Hepatocyte (in vitro differentiated cells): Measurements from ENCODE around the gene GNG11. TPM values are rescaled to one million over a fixed set of nuclear protein-coding genes. Genes with fewer than 3 reads are reported as not detected.

Experiments
- DNase-seq: peaks from one replicate; pipeline ENCODE4 v3.0.0-alpha.2; 2016; ENCODE audit warnings: low spot score
- H2AFZ ChIP-seq: fragments of 200-600 bp; sonication (generic); 2 replicates; pipeline ENCODE4 v1.6.0; 2016; ENCODE audit warnings: antibody characterized with exemption, mild to moderate bottlenecking
- H3K27ac ChIP-seq: fragments of 200-600 bp; sonication (generic); 2 replicates; pipeline ENCODE4 v1.5.1; 2016; ENCODE audit warnings: mild to moderate bottlenecking
- H3K27me3 ChIP-seq: fragments of 200-600 bp; sonication (generic); 2 replicates; pipeline ENCODE4 v1.6.1; 2016
- H3K36me3 ChIP-seq: fragments of 200-600 bp; sonication (generic); replicated peaks from 2 replicates; pipeline ENCODE4 v1.5.1; 2016; ENCODE audit warnings: low read depth; ENCODE audit not compliant: insufficient read depth
- H3K4me1 ChIP-seq: fragments of 200-600 bp; sonication (generic); 2 replicates; pipeline ENCODE4 v1.5.1; 2016; ENCODE audit warnings: mild to moderate bottlenecking, moderate library complexity; ENCODE audit not compliant: insufficient read depth
- H3K4me2 ChIP-seq: fragments of 200-600 bp; sonication (generic); 2 replicates; pipeline ENCODE4 v1.6.0; 2016
- H3K4me3 ChIP-seq: fragments of 200-600 bp; sonication (generic); 2 replicates; pipeline ENCODE4 v1.5.1; 2016; ENCODE audit warnings: mild to moderate bottlenecking
- H3K79me2 ChIP-seq: fragments of 200-600 bp; sonication (generic); 2 replicates; pipeline ENCODE4 v1.6.0; 2017; ENCODE audit warnings: mild to moderate bottlenecking
- H3K9me2 ChIP-seq: fragments of 200-600 bp; sonication (generic); replicated peaks from 2 replicates; pipeline ENCODE4 v1.6.0; 2017; ENCODE audit warnings: mild to moderate bottlenecking; ENCODE audit not compliant: insufficient read depth
- H3K9me3 ChIP-seq: fragments of 200-600 bp; sonication (generic); 2 replicates; pipeline ENCODE4 v1.5.1; 2016; ENCODE audit warnings: low read depth, mild to moderate bottlenecking
- H4K20me1 ChIP-seq: fragments of 200-600 bp; sonication (generic); 2 replicates; pipeline ENCODE4 v1.6.0; 2016; ENCODE audit warnings: mild to moderate bottlenecking; ENCODE audit not compliant: insufficient read depth, poor library complexity, severe bottlenecking
- EZH2 ChIP-seq: fragments of 200-600 bp; sonication (generic); IDR thresholded peaks from 2 replicates; pipeline ENCODE4 v1.6.1; 2016; ENCODE audit warnings: antibody characterized with exemption, mild to moderate bottlenecking, borderline replicate concordance
- EZH2phosphoT487 ChIP-seq: fragments of 200-600 bp; sonication (generic); IDR thresholded peaks from one replicate; pipeline ENCODE4 v1.6.1; 2018; ENCODE audit warnings: antibody characterized with exemption, mild to moderate bottlenecking, low read depth, moderate library complexity; ENCODE audit not compliant: unreplicated experiment, severe bottlenecking
- WGBS: methylation state at CpG from one replicate; pipeline ENCODE4 v1.1.6; 2016; ENCODE audit warnings: low lambda C conversion rate; ENCODE audit errors: missing lambda C conversion rate; 5-methylcytosine and 5-hydroxymethylcytosine counted together
- polyA plus RNA-seq: library from polyadenylated mRNA; unstranded; fragments of >200 nt; fragmentation: Nextera tagmentation; extraction: Ambion mirVana; gene quantifications from 2 replicates; pipeline ENCODE4 v1.2.1, GENCODE V29; 2016
- total RNA-seq: library from RNA; depleted of rRNA; stranded (reverse); fragments of >200 nt; gene quantifications from 2 replicates; pipeline ENCODE4 v1.2.3, GENCODE V29; 2014
- TF ChIP-seq, protein P1 (sequence below): fragments of 200-600 bp; sonication (generic); IDR thresholded peaks from 2 replicates; pipeline ENCODE4 v1.5.1; 2016; ENCODE audit warnings: antibody characterized with exemption, mild to moderate bottlenecking; ENCODE audit not compliant: poor library complexity

The GNG11 gene
- total and polyA plus RNA-seq, 2 experiments from 2014 or later, result 11.2 to 18.0 TPM

DNA sequence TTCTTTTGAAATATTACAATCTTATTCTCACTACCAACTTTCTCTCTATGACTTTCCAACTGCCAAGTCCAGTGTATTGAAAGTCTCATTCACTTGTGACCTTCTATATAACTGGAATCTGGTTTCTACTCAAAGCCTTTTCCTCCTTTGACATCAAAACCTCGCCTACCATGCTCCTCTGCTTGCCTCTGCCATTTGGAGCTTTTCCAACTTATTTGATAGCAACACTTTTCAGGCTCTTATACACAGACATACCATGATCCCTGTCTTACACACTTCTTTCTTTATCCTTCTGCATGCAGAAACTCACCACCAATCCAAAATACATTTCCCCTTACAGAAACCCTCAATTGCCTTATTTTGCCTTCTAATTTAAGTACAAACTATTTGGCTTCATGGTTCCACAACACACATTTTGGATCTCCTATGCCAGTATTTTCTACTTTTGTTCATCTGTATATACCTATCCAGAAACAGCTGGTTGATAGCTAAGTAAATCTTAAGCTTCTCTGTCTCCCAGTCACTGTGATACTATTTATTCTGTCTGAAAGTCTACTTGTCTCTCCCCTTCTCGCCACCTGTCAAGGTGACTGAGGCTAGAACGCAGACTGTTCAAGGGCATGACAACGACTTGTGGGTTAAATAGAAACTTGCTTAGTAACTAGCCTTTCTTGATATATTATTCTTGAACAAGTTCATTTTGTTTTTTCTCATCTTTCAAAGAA is 22.4 kb downstream of the GNG11 start:
- Histone ChIP-seq H2AFZ (no peak overlapping the region), H3K4me3 (no peak overlapping the region), H3K27ac (no peak overlapping the region), H3K36me3 (no peaks in the 10 kb centered on the region), H3K9me3 (no peaks in the 10 kb centered on the region), H3K4me2 (no peak overlapping the region), H3K79me2 (no peaks in the 10 kb centered on the region), H4K20me1 (no peaks in the 10 kb centered on the region), H3K4me1 (no peaks in the 10 kb centered on the region), H3K27me3 (no peaks in the 10 kb centered on the region), H3K9me2 (no peaks in the 10 kb centered on the region)
- TF ChIP-seq EZH2phosphoT487, result no peak
- 79% methylated on average over 4 of the region's 4 CpGs for WGBS
- no peak for DNase-seq

DNA sequence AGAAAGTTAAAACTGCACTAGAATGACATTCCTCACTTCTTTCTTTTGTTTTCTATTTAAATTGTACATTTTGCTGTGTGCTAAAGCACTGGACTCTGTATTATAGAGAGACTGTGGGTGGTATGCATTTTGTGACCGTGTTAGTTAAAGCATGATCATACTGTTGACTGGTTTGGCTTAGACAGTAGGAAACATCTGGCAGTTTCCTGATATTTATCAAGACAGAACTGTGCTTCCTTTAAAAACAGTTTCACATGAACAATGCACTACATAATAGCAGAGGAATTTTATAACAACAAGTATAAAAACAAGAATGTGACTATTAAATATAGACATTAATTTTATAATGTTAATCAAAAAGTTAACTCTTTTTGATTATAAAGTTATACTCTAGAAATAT is 23.1 kb downstream of the GNG11 start:
- no peak overlapping the region for H3K4me3 ChIP-seq
- no peaks in the 10 kb centered on the region for H3K36me3 ChIP-seq
- no peaks in the 10 kb centered on the region for H3K4me1 ChIP-seq
- no peaks in the 10 kb centered on the region for H3K79me2 ChIP-seq
- no peak overlapping the region for H3K4me2 ChIP-seq
- H3K27ac ChIP-seq, result no peak overlapping the region
- TF ChIP-seq EZH2phosphoT487 (no peak), EZH2 (no peak)
- TF ChIP-seq, protein P1, sequence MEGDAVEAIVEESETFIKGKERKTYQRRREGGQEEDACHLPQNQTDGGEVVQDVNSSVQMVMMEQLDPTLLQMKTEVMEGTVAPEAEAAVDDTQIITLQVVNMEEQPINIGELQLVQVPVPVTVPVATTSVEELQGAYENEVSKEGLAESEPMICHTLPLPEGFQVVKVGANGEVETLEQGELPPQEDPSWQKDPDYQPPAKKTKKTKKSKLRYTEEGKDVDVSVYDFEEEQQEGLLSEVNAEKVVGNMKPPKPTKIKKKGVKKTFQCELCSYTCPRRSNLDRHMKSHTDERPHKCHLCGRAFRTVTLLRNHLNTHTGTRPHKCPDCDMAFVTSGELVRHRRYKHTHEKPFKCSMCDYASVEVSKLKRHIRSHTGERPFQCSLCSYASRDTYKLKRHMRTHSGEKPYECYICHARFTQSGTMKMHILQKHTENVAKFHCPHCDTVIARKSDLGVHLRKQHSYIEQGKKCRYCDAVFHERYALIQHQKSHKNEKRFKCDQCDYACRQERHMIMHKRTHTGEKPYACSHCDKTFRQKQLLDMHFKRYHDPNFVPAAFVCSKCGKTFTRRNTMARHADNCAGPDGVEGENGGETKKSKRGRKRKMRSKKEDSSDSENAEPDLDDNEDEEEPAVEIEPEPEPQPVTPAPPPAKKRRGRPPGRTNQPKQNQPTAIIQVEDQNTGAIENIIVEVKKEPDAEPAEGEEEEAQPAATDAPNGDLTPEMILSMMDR, result no peak
- no peaks in the 10 kb centered on the region for H3K9me2 ChIP-seq
- H4K20me1 ChIP-seq, result no peaks in the 10 kb centered on the region
- no peaks in the 10 kb centered on the region for H3K27me3 ChIP-seq
- 44% methylated on average over 1 of the region's 1 CpG for WGBS
- H2AFZ ChIP-seq, result no peak overlapping the region
- H3K9me3 ChIP-seq, result no peaks in the 10 kb centered on the region
- DNase-seq, result no peak

DNA sequence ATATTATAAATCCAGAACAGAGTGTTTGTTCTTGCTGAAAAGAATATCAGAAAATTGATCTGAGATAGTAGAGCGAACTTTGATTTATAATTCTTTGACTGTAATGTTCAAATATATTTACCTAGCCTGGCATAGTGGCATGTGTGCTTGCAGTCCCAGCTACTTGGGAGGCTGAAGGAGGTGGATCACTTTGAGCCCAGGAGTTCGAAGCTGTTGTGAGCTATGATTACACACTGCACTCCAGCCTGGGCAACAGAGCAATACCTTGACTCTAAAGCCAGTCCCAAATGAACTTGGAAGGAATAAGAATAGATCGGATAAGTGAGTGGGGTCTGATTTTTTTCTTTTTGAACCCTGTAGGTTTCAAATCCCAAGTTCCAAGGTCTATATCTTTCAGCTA is 23.5 kb downstream of the GNG11 start:
- Histone ChIP-seq H3K79me2 (no peaks in the 10 kb centered on the region), H3K4me2 (no peak overlapping the region), H3K4me1 (no peaks in the 10 kb centered on the region), H3K4me3 (no peak overlapping the region), H3K36me3 (no peaks in the 10 kb centered on the region), H2AFZ (no peak overlapping the region), H3K9me2 (no peaks in the 10 kb centered on the region), H4K20me1 (no peaks in the 10 kb centered on the region), H3K27ac (no peak overlapping the region), H3K9me3 (no peaks in the 10 kb centered on the region), H3K27me3 (no peaks in the 10 kb centered on the region)
- no peak for DNase-seq
- WGBS, result 43% methylated on average over 3 of the region's 3 CpGs
- no peak for TF ChIP-seq EZH2
- no peak for TF ChIP-seq EZH2phosphoT487
- TF ChIP-seq, protein P1, result no peak

DNA sequence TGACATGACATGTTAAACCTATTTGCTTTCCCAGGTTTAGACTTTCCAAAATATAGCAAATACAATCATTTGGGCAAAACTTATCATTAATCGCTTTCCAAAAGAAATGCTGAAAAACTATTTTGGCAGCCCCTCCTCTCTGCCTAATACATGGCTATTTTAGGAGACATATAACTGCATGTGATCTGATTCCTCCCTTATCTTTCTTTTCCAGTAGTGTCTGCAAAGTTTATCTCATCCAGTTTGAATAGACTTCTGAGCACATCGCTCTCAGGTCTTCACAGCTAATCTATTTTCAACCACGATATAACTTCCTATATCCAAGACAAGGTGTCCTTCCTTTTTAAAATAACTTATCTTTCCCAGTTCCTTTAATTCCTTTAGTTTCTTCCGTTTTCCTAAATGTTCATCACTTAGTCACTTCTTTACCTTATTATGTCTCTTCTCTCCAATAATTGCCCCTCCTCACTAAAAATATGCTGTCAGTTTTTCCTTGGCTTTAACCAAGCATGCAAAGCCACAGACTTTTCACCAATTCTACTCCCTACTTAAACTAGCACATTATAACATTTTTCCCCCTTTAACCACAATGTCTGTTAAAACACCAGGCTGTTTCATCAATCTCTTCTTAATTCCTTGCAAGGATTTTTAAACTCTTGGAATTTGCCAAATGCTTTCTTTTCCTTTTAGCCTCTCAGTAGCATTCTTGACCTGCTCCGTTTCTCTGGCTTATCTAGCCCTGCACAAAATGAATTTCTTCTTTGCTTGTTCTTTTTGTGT is 24.4 kb downstream of the GNG11 start:
- H4K20me1 ChIP-seq, result no peaks in the 10 kb centered on the region
- no peak overlapping the region for H3K4me2 ChIP-seq

More for the DNA sequence above, 24.4 kb downstream of the GNG11 start:
- 74% methylated on average over 5 of the region's 5 CpGs for WGBS
- no peak for TF ChIP-seq EZH2
- TF ChIP-seq, protein P1, result no peak
- Histone ChIP-seq H3K9me3 (no peaks in the 10 kb centered on the region), H3K4me3 (no peak overlapping the region), H3K27ac (no peak overlapping the region), H3K27me3 (no peaks in the 10 kb centered on the region), H2AFZ (no peak overlapping the region), H3K79me2 (no peaks in the 10 kb centered on the region), H3K4me1 (no peaks in the 10 kb centered on the region), H3K9me2 (no peaks in the 10 kb centered on the region), H3K36me3 (no peaks in the 10 kb centered on the region)
- DNase-seq, result no peak
